GM21526 (cell line): ENCODE data around the gene FCHSD2.
"Not testable (repeated sequence)": the region's sequence is repeated elsewhere in the genome, so short reads cannot be mapped to it uniquely, and the experiment has no call there.

Experiments
- ATAC-seq: cut with Tn5 transposase; IDR thresholded peaks from one replicate; pipeline ENCODE4 v1.9.1; 2021; ENCODE audit warnings: moderate library complexity; ENCODE audit not compliant: unreplicated experiment, low FRiP score

FCHSD2 gene

DNA sequence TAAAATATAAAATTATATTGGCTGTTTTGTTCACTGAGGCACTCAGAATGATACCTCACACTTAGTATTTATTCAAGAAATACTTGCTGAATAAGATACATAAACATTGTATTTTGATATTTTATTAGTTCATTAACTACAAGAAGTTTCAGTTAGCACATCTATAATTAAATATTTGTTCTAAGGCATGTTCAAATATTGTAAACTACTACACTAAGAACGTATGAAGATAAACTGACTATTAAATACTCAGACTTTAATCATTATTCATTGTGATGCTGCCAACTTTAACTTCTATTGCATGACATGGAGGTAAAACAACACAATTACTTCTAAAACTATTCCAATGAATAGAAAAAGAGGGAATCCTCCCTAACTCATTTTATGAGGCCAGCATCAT, 198.5 kb downstream of the FCHSD2 start:
- ATAC-seq = no peak

GRCh38 chr11:72940417-72940816, 201.7 kb downstream of the FCHSD2 start:
- ATAC-seq = no peak

- no peak for ATAC-seq
Measured at GRCh38 chr11:72939031-72939430, 203.1 kb downstream of the FCHSD2 start.

- no peak for ATAC-seq
Measured at GRCh38 chr11:72937439-72937838, 204.7 kb downstream of the FCHSD2 start.

- ATAC-seq = no peak
Measured at GRCh38 chr11:72935700-72936099, 206.4 kb downstream of the FCHSD2 start.

GRCh38 chr11:72932132-72932570, 210.0 kb downstream of the FCHSD2 start:
- ATAC-seq = no peak

DNA sequence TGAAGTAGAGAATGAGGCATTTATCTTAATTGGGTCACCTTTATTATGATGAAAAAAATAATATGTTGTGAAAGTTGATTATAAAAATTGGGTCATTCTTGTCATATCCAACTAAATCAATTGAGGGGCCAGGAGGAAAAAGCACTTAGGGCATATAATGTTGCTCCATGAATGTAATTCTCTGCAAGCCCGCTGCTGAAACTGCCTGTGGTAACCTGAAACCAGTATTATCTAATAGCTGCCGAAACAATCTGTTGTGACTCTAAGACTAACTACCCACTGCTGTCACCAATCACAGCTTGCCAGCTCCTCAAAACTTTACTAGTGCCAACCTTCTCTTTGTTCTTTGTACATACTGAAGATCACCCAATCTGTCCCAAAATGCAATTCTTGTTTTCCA, 212.1 kb downstream of the FCHSD2 start:
- ATAC-seq = no peak

- ATAC-seq = no peak
Measured at GRCh38 chr11:72929256-72929655, 212.9 kb downstream of the FCHSD2 start.

DNA sequence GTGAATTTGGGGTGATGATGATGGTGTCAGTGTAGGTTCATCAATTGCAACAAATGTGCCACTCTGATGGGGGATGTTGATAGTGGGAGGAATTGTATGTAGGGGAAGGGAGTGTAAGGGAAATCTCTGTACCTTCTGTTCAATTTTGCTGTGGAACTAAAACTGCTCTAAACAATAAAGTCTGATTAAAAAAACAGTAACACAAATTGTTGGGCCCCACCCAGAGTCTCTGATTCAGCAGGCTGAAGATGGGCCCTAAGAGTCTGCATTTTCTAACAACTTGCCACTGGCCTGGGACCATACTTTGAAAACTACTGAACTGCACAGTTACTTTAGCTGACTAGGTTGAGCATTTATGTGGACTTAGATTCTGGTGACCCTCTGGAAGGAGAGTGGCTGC, 214.7 kb downstream of the FCHSD2 start:
- no peak for ATAC-seq

DNA sequence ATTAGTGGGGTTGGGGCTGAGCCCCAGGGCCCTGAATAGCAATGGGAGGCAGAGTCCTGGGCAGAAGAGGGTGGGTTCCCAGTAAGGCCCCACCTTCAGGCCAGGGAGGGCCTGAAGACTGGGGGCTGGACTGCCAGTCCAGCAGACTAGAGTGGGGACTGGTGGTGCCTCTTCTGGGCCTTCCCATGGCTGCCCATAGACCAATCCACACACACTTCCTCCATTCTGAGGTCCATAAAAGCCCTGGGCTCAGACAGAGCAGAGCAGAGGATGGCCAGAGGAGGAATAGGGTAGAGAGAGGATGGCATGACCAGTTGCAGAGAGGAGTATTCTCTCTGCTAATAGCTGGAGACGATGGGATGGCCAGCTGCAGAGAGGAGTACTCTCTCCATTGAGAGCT, 216.0 kb downstream of the FCHSD2 start:
- ATAC-seq = no peak

DNA sequence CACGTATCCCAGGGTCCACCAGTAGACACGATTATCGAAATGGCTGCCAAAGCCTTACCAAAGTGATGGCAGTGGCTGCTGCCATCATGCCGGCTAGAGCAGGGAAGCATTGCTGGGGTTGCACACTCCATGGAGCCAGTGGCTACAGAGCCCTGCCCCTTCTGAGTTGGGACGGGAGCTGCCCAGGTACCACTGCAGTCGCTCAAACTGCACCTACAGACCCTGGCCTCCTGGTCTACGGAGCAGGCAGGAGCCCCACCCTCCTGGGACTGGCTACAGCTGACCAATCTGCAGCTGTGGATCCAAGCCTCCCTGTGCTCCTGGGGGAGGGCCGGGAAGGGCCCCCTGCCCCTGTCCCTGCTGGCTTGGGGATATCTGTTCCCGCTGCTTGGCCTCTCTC, 216.5 kb downstream of the FCHSD2 start:
- no peak for ATAC-seq

GRCh38 chr11:72924568-72925190, 217.4 kb downstream of the FCHSD2 start:
- no peak for ATAC-seq

GRCh38 chr11:72921028-72921716, 220.9 kb downstream of the FCHSD2 start:
- no peak for ATAC-seq

- ATAC-seq = no peak
Measured at GRCh38 chr11:72920001-72920400, 222.1 kb downstream of the FCHSD2 start.

DNA sequence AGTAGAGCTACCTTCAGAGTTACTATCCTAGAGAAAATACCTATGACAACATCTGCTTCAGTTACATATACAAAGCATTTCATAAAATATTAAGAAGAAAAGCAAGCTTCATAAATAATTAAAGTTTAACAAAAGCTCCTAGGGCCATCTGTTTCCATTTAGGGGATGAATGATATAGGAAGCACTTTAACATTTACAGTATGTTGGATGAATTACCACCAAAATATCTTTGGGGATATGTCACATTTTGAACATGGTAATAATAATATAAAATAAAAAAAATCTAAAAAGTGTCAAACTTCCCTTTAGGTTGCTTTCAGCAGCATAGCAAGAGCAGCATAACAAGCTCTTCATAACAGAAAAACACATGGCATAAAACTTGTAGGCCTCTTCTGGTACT, 223.3 kb downstream of the FCHSD2 start:
- no peak for ATAC-seq

DNA sequence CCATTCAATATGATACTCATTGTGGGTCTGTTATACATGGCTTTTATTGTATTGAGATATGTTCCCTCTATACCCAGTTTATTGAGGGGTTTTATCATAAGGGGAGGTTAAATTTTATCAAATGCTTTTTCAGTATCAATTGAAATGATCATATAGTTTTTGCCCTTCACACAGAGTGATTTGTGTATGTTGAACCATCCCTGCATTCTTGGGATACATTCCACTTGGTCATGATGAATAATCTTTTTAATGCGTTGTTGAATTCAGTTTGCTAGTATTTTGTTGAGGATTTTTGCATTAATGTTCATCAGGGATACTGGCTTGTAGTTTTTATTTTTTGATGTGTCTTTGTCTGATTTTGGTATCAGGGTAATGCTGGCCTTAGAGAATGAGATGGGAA, 229.9 kb downstream of the FCHSD2 start:
- ATAC-seq = no peak

DNA sequence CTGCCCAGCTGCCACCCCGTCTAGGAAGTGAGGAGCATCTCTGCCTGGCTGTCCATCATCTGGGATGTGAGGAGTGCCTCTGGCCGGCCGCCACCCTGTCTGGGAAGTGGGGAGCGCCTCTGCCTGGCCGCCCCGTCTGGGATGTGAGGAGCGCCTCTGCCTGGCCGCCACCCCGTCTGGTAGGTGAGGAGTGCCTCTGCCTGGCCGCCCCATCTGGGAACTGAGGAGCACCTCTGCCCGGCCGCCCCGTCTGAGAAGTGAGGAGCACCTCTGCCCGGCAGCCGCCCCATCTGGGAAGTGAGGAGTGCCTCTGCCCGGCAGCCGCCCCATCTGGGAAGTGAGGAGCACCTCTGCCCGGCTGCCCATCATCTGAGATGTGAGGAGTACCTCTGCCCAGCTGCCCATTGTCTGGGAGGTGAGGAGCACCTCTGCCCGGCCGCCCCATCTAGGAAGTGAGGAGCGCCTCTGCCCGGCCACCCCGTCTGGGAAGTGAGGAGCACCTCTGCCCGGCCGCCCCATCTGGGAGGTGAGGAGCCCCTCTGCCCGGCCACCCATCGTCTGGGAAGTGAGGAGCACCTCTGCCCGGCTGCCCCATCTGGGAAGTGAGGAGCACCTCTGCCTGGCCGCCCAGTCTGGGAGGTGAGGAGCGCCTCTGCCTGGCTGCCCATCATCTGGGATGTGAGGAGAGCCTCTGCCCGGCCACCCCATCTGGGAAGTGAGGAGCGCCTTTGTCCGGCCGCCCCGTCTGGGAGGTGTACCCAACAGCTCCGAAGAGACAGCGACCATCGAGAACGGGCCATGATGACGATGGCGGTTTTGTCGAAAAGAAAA, 232.3 kb downstream of the FCHSD2 start:
- not testable (repeated sequence) for ATAC-seq

GRCh38 chr11:72908032-72908676, 234.0 kb downstream of the FCHSD2 start:
- ATAC-seq = no peak

DNA sequence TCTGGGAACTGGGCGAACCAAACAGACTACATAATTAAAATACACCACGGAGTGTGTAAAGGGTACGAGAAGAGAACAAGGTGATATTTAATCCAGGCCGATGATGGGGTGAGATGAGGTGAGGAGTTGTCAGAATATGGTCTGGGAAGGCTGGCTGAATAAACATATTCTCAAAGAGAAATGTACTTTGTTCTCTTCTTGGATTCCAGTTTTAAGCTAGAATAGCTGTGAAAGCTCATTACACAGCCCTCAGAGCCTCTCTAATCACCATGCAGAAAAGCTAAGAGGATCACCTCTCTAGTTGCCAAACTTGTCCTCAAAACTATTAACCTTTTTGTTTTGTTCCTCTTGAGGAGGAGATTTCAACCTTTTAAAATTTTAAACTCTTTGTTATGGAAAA, 238.1 kb downstream of the FCHSD2 start:
- no peak for ATAC-seq

DNA sequence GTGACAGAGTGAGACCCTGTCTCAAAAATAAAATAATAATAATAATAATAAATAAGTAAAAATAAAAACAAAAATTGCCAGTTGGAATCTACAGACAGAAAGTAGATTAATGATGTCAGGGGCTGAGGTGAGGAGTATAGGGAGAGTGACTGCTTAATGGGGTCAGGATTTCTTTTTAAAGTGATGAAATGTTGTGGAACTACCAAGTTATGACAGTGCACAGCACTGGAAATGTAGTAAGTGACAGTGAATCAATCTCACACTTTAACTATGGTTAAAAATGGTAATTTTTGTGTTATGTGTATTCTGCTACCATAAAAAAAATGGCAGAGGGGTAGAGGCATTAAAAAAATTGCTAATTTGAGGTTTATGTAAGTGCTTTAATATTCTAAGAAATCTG, 240.7 kb downstream of the FCHSD2 start:
- ATAC-seq = no peak

DNA sequence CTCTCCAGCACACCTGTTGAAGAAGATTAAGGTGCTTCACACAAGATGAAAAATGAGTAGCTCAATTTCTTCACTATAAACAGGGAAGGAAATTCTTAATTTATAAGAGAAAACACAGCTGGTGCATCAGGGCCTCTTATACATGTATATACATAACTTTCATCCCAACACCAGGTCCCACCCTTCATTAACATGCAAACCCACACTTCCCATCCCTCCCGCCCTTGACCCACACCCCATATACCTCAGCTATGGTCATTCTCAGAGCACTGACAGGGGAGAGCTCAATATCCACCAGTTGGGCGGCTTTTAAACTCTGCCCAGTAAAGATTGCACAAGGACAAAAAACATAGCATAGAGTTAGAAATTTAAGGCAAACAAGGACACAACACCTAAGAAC, 242.1 kb downstream of the FCHSD2 start:
- no peak for ATAC-seq
